Stromal cell of bone marrow (primary cell): ENCODE results near the gene THAP10.

Experiments used
- DNase-seq: peaks from one replicate; pipeline ENCODE4 v3.0.0-alpha.2; 2012; ENCODE audit warnings: low read depth

The THAP10 gene

GRCh38 chr15:70853973-70854665, 38.1 kb downstream of the THAP10 start, which contains the start of gene LARP6:
Gene LARP6 (minus strand): TSS chr15:70854157. CDS start chr15:70854088, 69 bp downstream.
- DNase-seq, result no peak

DNA sequence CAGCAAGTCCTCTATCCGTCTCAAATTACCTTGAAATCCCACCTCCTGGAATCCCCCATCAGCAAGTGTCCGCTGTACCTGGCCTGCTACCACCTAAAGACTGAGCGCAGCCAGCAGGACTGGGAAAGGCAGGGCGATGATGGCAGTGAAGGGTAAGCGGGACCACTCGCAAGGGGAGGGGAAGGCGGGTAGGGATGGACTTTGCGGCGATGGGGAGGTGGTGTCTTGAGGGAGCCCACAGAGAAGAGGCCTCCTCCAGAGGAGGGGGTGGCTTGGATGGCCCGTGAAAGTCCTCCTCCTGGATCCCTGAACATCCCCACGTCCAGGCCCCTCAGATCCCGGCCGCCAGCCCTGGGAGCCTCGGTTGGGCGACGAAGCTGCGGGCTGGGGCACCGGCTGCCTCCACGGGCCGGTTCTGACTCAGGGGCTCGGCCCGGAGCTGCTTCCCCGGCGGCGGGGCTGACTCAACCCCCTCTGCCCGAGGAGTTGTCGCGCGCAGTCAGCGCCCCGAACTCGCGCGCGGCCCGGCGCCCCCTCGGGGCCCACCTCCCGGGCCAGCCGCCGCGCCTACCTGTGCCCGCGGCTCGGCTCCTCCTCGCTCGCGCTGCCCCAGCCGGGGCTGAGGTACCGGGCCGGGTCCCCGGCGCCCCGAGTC, 38.8 kb downstream of the THAP10 start:
- DNase-seq, result no peak

GRCh38 chr15:70852501-70853317, 39.5 kb downstream of the THAP10 start:
- no peak for DNase-seq

- DNase-seq, result no peak
Observed at GRCh38 chr15:70851889-70852288, 40.3 kb downstream of the THAP10 start.

DNA sequence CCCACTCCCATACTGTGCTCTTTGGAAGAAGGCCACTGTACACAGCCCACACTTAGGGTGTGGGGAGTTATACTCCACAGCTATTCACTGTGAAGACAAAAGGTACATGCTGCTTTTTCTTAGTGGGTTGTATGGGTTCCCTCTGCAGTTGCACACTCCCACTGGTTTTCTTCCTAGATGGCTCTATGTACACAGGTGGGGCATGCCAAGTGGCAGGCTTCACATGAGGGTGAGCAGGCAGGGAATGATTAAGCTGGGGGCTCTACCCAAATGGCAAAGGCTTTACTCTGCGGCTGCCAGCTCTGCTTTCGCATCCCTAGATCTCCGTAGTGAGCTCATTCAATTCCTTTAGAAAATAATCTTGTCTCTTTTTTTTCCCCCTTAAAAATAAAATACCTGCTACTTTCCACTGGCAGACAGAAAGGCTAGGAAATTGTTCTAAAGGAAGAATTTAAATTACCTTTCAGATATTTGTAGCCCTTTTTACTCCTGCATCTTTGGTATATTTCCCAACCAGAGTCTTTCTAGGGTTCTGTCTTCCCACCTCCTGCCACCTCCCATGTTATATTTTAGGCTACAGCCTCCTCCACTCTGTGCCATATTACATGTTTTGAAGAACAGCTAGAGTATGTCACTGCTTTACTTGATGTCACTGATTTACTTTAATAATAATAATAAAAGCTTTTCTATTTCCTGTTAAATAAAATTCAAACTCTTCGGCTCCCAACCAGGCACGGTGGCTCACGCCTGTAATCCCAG, 46.5 kb downstream of the THAP10 start:
- DNase-seq, result no peak

DNA sequence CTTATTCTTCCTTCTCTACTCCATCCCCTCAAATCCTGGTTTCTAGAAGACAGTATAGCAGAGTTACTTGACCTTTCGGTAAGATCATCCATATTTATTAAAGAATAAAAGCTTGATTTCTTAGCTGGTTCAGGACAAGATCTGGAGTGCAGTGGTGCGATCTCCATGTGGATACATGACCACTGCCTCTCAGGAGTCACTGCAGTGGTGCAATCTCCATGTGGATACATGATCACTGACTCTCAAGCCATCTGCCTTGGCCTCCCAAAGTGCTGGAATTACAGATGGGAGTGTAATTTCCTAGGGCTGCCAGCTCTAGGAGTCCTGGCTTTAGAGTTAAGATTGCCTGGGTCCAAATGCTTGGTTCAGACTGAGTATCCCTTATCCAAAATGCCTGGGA, 54.8 kb downstream of the THAP10 start:
- no peak for DNase-seq

- DNase-seq, result no peak
Observed at GRCh38 chr15:70835841-70836240, 56.4 kb downstream of the THAP10 start.

- no peak for DNase-seq
Observed at GRCh38 chr15:70835415-70835814, 56.8 kb downstream of the THAP10 start.

DNA sequence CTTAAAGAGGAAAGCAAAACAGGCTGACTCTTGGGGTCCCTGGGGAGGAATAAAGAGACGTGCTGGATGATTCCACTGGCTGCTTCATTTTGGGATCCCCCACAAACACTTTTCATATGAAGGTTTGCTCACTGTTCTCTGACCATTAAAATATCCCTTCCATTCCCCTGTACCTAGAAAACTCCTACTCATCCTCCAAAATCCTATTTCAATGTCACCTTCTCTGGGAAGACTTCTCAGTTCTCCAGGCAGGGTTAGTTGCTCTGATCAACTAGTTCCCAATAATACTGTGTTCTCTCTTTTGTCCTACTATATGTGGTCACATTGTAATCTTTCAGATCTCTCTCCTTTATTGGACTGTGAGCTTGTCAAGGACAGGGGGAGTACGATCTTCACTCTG, 57.2 kb downstream of the THAP10 start:
- DNase-seq, result no peak

- DNase-seq, result no peak
Observed at GRCh38 chr15:70833861-70834765, 58.1 kb downstream of the THAP10 start.

DNA sequence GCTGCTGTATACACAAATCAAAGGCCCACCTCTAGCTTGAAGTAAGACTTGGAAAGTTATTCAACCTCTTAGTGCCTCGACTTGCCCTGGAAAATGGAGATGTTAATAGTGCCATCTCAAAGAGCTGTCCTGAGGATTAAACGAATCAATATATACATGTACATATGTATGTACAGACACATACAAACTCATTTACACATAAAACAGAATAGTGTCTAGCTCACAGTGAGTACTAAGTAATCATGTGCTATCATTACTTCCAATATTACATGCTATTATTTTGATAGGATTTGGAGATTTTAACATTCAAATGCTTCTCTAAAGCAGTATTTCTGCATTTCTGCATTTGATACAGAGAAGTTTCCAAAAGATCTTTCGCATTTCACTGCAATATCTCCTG, 58.8 kb downstream of the THAP10 start:
- DNase-seq, result no peak

DNA sequence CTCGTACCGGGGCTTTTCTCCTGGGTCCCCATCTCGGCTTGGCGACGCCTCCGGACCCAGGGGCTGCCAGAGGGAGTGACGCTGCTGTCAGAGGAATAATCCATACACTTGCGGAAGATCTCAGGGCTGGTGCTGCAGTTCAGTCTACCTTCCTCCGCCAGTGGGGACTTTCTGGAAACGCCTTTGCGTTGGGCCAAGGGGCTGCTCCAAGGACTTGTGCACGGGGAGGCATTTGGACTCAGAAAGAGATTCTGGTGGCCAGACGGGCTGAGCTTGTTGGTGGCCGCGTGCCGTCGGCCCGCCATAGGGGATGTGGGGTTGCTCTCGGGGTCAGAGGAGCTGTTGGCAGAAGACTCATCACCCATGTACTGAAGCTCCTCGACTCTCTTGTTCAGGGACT, 60.1 kb downstream of the THAP10 start:
- no peak for DNase-seq
